Omental fat pad (tissue), 4 donors: Measurements from ENCODE around the gene WNT1. TPM values are rescaled to one million over a fixed set of nuclear protein-coding genes. Genes with fewer than 3 reads are reported as not detected.

Source experiments
- ATAC-seq: fragments of 150-250 bp; one replicate; pipeline ENCODE4 v1.9.1; 2016; ENCODE audit warnings: mild to moderate bottlenecking, moderate library complexity; ENCODE audit not compliant: low FRiP score
- DNase-seq: peaks from one replicate; pipeline ENCODE4 v3.0.0-alpha.2; 2019; ENCODE audit warnings: low spot score
- CTCF ChIP-seq, 3 donors: fragments of 450-650 bp; IDR thresholded peaks; one replicate each; pipeline ENCODE4 v1.5.1; 2016 to 2017; ENCODE audit warnings: antibody characterized with exemption in 3 of 3, mild to moderate bottlenecking in 3 of 3, moderate library complexity in 2 of 3
- total RNA-seq, 4 donors: library from RNA; depleted of rRNA; stranded (reverse); fragments of >200 nt; gene quantifications; one replicate each; pipeline ENCODE4 v1.1.0, GENCODE V29; 2016

Gene WNT1
- total RNA-seq, 4 donors from 2014 or later = 0.60 TPM; not detected in 3

GRCh38 chr12:48958049-48958388 is 20.1 kb upstream of the WNT1 start:
- DNase-seq = no peak
- ATAC-seq = no peak
- TF ChIP-seq CTCF (IDR thresholded peaks at IDR 0.05) = no peak

- ATAC-seq = no peak
- DNase-seq = no peak
- TF ChIP-seq CTCF (IDR thresholded peaks at IDR 0.05) = no peak
These were observed 17.3 kb upstream of the WNT1 start for GRCh38 chr12:48960834-48961233.

- ATAC-seq = no peak
- no peak for TF ChIP-seq CTCF (IDR thresholded peaks at IDR 0.05)
- no peak for DNase-seq
These were observed 16.8 kb upstream of the WNT1 start for GRCh38 chr12:48961331-48961730.

- DNase-seq = no peak
- TF ChIP-seq CTCF (IDR thresholded peaks at IDR 0.05) = no peak
- ATAC-seq = no peak
These were observed 16.3 kb upstream of the WNT1 start for GRCh38 chr12:48961801-48962200.

GRCh38 chr12:48965298-48965838 is 12.8 kb upstream of the WNT1 start:
- no peak for TF ChIP-seq CTCF (IDR thresholded peaks at IDR 0.05)
- no peak for DNase-seq
- ATAC-seq = no peak

GRCh38 chr12:48966177-48966895 is 11.8 kb upstream of the WNT1 start:
- TF ChIP-seq CTCF (IDR thresholded peaks at IDR 0.05) = no peak
- no peak for DNase-seq
- no peak for ATAC-seq

- DNase-seq = no peak
- no peak for TF ChIP-seq CTCF (IDR thresholded peaks at IDR 0.05)
- no peak for ATAC-seq
These were observed 10.1 kb upstream of the WNT1 start for GRCh38 chr12:48967991-48968390.
